ENCODE data around the gene SPTBN4.
"Not testable (repeated sequence)": the region's sequence is repeated elsewhere in the genome, so short reads cannot be mapped to it uniquely, and the experiment has no call there.

The SPTBN4 gene

DNA sequence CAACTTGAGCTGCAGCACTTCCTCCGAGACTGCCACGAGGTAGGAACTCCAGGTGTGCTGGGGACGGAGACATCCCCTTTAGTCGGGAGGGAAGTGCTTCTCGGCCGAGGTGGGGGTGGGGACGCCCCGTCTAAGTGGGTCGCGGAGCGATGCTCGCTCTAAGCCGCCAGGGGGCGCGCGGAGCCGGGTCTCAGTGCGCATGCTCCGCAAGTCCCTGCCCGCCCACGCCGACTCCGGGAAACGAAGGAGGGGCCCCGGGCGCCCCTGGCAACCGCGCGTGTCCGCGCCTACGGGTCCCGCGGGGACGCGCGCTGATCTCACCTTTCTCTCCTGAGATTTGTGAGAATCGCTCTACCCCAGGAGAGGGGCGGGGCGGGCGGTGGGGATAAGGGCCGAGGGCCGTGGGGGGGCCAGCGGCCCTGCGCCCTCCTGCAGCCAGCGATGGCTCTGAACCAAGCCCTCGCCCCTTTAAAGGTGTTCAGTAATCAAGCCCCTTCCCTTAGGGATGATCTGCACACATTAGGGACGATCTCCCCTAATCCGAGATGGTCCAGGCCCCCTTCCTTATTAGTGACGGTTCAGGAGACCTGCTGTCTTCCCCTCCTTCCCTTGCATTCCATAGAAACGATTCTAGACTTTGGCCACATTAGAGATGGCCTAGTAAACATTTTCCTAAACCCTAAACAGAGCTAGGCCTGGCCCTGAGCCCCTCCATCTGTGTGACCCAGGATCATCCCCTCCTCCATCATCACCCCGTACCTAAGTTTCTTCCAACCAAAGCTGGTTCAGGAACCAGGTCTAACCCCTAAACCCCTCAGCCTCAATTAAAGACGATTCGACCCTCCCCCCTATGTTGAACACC lies 62.5 kb downstream of the SPTBN4 start:
- DNase-seq (ENCODE audit: low read depth in 3 of 3) = peak; percentile 81 to 84 (median 82)

DNA sequence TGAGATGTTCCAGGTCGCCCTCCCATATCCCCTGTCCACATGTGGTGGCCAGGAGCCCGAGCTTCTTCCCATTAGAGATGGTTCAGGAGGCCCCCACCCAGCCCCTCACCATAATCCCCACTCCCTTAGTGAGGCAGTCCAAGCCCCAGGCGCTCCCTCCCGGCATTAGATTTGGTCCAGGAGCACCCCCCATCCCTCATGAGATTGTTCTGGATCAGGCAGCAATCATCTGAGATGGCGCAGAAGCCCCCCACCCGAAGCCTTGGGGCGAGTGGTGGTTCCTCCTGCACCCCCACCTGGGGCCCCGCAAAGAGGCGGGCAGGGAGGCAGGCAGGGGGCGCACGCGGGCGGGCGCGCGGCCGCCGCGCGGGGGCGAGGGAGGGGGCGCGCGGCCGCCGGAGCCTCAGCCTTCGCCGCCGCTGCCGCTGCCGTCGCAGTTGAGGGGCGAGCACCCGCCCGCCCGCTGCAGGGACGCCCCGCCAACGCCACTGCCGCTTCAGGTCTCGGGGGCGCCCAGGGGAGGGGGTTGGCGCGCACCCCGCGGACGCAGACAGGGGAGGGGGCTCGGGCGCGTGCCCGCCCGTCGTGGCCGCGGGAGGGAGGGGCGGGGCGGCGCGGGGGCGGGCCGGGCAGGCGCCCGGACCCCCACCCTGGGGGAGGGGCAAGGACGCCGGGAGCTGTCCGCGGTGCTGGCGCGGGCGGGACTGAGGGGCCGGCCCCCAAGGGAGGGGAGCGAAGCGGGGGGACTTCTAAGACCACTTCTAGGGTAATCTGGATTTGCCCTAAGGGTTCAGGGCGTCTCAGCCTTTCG lies 63.5 kb downstream of the SPTBN4 start:
- no peak for DNase-seq (ENCODE audit: low read depth in 3 of 3)

DNA sequence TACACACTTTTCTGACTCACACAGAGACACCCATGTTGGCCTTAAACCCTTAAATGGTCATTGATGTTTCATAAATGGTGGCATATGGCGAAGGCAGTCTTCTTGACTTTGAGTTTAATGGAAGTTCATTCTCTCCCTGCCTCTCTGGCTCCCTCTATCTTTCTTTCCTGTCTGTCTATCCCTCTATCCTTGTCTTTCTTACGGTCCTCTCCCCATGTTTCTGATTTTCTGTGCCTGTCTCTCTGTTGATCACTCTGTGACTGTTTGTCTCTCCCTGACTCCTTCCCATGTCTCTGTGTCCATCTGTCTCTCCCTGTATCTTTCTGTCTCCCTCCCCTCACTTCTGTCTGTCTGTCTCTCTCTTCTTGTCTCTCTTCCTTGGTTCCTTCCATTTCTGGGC lies 66.7 kb downstream of the SPTBN4 start:
- no peak for DNase-seq (ENCODE audit: low read depth in 3 of 3)

DNA sequence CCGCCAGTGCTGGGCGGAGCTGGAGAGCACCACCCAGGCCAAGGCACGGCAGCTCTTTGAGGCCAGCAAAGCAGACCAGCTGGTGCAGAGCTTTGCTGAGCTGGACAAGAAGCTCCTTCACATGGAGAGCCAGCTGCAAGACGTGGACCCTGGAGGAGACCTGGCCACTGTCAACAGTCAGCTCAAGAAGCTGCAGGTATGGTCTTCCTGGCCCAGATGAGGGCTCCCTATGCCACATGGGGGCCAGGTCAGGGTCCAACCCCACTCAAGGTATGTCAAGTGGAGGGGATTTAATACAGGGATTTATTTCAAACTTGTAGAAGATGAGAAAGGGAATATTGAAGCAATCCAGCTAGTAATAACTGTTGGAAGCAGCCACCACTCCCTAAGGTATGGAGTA lies 67.3 kb downstream of the SPTBN4 start:
- no peak for DNase-seq (ENCODE audit: low read depth in 3 of 3)

DNA sequence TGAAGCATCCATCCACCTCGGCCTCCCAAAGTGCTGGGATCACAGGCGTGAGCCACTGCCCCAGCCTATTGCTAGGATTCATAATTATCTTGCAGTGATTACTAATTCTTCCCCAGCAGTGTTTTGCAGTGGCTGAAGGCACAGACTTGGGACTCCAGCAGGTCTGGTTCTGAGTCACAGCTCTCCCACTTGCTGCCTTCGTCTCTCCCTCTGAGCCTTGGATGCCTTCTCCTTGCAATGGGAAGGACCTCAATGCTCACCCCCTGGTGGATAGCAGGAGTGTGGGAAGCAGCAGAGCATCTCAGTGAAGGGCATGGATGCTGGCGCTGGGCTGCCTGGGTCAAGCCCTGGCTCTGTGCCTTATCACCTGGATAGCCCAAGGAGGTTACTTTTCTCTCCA lies 72.3 kb downstream of the SPTBN4 start:
- no peak for DNase-seq (ENCODE audit: low read depth in 3 of 3)

DNA sequence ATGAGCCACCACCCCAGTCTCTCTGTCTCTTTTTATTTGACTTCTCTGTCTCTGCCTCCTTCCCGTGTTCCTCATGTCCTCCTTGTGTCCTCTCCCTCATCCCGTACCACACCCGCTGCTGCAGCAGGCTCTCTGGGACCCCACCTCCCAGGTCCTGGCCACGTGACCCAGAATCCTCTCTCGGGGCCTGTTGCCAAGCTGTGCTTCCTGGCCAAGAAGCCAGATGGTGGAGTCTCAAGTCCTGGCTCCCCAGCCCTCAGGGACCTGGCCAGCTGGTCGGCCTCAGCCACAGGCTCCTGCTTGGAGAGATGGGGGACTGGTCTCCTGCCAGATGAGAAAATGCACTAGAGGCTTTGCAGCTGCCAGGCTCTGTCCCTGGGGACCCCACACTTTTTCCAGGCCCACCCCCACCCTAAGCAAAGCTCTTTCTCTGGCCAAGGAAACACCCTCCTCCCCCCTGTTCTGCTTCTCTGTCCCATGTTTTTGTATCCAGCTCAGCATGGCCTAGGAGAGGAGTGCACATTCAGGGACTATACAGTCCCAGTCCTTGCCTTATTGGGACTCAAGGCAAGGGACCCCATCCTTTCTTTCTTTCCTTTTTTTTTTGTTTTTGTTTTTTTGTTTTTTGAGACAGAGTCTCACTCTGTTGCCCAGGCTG lies 75.5 kb downstream of the SPTBN4 start:
- no peak for DNase-seq (ENCODE audit: low read depth in 3 of 3)

DNA sequence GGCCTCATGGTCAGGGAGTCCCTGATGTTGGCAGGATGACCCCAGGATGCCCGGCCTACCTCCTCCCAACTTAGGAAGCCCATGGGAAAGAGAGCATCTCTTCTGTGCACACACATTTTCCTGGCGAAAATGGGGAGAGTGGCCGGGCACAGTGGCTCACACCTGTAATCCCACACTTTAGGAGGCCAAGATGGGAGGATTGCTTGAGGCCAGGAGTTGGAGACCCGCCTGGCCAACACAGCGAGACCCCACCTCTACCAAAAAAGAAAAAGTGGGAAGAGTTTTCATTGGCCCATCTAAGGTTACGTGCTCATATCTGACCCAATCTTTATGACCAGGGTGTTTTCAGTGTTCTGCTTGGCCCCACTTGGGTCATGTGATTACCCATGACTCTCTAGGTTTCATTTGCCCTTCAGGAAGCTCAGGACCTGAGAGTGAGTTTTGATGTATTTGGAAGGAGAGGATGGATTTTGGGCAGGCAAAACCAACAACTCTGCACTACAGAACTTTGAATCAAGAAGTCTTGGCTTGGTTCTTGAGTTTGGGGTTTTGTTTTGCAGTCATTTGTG lies 76.3 kb downstream of the SPTBN4 start:
- no peak for DNase-seq (ENCODE audit: low read depth in 3 of 3)

DNA sequence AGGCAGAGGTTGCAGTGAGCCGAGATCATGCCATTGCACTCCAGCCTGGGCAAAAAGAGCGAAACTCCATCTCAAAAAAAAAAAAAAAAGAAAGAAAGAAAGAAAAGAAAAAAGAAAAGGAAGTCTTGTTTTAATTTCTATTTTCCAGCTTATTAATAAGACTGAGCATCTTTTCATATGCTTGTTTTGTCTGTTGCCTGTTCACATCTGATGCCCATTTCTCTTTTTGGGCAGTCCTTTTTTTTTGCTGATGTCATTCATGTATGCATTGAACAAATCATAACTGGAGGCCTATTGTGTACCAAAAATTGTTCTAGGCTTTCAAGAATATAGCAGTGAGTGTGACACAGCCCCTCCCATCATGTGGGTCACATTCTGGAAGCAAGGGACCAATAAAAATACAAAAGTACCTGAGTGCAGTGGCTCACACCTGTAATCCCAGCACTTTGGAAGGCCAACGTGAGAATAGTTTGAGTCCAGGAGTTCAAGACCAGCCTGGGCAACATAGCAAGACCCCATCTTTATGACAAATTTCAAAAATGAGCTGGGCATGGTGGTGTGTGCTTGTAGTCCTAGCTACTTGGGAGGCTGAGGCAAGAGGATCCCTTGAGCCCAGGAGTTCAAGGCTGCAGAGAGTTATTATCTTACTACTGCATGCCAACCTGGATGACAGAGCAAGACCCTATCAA lies 79.5 kb downstream of the SPTBN4 start:
- DNase-seq (ENCODE audit: low read depth in 3 of 3) = not testable (repeated sequence)

DNA sequence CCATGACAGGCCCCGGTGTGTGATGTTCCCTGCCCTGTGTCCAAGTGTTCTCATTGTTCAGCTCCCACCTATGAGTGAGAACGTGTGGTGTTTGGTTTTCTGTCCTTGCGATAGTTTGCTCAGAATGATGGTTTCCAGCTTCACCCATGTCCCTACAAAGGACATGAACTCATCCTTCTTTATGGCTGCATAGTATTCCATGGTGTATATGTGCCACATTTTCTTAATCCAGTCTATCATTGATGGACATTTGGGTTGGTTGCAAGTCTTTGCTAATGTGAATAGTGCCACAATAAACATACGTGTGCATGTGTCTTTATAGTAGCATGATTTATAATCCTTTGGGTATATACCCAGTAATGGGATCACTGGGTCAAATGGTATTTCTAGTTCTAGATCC lies 80.4 kb downstream of the SPTBN4 start:
- DNase-seq (ENCODE audit: low read depth in 3 of 3) = not testable (repeated sequence)

DNA sequence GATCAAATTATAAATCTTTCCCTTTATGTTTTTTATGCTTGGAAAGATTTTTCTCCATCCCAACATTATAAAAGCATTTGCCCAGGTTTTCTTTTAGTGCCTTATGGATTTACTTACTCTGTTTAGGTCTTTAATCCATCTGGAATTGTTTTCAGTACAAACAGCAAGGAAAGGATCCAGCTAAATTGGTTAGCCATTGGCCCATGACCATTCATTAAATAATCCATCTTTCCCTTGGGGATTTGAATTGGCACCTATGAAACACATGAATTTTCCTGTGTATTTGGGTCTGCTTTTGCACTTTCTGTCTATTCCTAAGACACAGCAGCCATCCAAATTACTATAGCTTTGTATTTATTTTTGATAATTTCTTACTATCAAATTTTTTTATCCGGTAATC lies 81.0 kb downstream of the SPTBN4 start:
- DNase-seq (ENCODE audit: low read depth in 3 of 3) = no peak

DNA sequence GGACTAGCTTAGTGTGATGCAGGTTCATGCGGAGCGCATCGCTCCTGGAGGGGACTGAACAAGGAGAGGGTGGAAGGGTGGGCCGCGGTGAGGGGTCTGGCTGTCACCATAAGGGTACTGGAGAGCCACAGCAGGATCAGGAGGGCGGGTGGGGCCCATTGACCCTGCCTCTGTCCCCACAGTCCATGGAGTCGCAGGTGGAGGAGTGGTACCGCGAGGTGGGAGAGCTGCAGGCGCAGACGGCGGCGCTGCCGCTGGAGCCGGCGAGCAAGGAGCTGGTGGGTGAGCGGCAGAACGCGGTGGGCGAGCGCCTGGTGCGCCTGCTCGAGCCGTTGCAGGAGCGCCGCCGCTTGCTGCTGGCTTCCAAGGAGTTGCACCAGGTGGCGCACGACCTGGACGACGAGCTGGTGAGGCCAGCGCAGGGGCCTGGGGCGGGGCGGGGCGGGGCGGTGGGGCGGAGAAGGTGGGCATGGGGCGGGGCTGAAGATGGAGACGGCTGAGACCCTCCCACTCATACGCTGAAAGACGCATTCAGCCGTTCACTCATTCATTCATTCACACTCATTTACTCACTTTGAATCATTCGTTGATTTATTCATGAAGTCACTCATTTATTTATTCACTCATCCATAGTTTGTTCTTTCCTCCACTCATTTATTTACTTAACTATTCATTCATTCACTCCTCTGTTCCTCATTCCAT lies 82.4 kb downstream of the SPTBN4 start:
- peak; percentile 48 to 63 (median 54) for DNase-seq (ENCODE audit: low read depth in 3 of 3)

DNA sequence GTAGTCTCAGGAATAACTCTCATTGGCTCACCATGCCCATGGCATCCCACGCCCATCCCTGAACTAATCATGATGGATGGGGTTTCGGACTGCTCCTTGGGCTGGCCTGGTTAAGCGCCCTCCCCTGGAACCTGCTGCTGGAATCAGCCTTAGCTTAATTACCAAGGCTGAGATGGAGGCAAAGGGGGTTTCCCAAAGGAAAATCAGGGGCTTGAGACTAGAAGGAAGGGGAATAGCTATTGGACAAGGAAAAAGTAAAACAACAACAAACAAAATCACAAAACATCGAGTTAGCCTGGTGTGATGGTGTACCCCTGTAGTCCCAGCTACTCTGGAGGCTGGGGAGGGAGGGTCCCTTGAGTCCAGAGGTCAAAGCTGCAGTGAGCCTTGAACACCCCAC lies 84.2 kb downstream of the SPTBN4 start:
- DNase-seq (ENCODE audit: low read depth in 3 of 3) = no peak

DNA sequence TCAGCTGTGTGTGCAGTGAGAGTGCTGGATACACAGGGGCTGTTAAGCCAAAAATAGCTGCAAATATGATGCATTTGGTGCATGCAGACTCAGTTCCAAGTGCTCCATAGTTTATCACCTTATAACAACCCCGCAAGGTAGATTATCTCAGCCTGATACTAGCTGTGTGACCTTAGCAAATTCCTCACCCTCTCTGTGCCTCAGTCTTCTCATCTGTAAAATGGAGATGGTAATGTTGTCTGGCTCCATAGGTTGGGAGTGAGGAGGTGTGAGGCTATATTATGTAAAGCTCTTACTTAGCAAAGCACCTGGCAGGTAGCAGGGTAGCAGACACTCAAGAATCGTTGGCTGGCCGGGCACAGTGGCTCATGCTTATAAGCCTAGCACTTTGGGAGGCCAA lies 86.0 kb downstream of the SPTBN4 start:
- no peak for DNase-seq (ENCODE audit: low read depth in 3 of 3)

DNA sequence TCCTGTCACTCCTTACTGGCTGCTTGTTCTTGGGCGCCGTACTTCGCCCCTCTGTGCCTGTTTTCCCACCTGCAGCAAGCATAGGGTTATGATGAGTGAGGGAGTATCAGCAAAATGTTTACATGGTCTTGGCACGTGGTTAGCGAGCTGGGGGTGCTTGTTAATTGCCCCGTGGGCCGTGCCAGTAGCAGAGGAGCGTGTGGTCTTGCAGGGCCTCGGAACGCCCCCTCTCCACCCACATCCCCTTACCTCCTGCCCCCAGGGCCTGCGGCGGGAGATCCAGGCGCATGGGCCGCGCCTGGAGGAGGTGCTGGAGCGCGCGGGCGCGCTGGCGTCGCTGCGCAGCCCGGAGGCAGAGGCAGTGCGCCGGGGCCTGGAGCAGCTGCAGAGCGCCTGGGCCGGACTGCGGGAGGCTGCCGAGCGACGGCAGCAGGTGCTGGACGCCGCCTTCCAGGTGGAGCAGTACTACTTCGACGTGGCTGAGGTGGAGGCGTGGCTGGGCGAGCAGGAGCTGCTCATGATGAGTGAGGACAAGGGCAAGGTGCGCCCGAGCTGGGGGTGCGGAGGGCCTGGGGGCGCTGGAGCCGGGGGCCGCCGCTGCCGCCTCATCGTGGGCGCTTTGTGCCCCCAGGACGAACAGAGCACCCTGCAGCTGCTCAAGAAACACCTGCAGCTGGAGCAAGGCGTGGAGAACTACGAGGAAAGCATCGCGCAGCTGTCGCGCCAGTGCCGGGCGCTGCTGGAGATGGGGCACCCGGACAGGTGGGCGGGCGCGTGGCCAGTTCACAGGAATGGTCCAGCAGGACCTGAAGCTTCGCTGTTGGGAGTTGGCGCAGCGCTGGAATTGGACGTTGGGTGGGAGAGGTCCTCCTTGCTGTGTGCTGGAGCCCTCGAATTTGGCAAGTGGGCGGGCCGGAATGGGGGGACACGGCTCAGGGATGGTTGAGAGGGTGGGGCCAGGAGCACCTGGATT lies 87.4 kb downstream of the SPTBN4 start:
- no peak for DNase-seq (ENCODE audit: low read depth in 3 of 3)

DNA sequence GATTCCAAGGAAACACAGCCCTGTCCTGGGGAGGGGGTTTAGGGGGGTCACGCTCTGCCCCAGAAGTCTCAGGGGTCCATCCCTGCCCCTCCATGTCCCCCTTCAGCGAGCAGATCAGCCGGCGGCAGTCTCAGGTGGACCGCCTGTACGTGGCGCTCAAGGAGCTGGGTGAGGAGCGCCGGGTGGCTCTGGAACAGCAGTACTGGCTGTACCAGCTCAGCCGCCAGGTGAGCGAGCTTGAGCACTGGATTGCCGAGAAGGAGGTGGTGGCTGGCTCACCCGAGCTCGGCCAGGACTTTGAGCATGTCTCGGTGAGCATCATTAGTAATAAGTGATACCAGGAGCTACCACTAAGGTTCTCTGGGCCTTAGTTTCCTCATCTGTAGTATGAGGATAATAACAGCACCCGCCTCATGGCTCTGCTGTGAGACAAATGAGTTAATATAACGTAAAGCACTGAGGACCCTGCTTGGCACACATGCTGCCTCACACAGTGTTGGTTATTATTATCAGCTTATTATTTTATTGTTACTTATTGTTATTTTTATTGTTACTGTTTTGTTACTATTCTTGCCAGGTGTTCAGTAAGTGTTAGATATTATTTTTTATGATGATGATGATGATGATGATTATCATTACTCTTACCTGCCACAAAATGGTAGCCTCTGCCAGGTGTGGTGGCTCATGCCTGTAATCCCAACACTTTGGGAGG lies 89.3 kb downstream of the SPTBN4 start:
- no peak for DNase-seq (ENCODE audit: low read depth in 3 of 3)

DNA sequence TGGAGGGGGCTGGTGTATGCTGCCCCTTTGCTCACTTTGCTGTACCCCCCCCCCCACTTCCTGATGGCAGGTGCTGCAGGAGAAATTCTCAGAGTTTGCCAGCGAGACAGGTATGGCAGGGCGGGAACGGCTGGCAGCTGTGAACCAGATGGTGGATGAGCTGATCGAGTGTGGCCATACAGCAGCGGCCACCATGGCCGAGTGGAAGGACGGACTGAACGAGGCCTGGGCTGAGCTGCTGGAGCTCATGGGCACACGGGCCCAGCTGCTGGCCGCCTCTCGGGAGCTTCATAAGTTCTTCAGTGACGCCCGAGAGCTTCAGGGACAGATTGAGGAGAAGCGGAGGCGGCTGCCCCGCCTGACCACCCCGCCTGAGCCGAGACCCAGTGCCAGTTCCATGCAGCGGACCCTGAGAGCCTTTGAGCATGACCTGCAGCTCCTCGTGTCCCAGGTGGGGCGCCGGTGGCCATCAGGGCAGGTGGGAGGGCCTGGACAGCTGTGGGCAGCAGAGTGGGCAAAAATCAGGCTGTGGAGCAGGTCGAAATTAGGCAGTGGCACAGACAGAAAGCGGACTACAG lies 90.2 kb downstream of the SPTBN4 start:
- DNase-seq (ENCODE audit: low read depth in 3 of 3) = no peak

DNA sequence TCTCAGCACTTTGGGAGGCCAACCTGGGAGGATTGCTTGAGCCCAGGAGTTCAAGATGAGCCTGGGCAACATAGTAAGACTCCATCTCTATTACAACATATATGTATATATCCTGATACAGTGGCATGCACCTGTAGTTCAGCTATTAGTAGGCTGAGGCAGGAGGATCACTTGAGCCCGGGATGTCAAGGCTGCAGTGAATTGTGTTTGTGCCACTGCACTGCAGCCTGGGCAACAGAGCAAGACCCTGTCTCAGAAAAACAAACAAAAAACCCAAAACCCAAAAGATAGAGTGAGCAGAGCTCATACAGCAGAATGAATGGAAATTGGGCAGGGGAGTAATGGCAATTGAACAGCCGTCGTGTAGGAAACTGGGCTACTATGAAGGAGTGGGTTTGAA lies 92.6 kb downstream of the SPTBN4 start:
- no peak for DNase-seq (ENCODE audit: low read depth in 3 of 3)

DNA sequence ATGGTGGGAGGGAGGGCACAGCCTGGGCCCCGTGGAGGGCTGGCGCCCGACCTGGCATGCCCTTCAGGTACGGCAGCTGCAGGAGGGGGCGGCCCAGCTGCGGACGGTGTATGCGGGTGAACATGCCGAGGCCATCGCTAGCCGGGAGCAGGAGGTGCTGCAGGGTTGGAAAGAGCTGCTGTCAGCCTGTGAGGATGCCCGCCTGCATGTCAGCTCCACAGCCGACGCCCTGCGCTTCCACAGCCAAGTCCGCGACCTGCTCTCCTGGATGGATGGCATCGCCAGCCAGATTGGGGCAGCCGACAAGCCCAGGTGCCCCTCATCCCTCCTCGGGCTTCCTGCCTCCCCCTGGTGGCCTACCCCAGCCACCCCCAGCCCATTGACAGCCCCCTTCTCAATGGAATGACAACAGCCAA lies 93.3 kb downstream of the SPTBN4 start:
- DNase-seq (ENCODE audit: low read depth in 3 of 3) = no peak

DNA sequence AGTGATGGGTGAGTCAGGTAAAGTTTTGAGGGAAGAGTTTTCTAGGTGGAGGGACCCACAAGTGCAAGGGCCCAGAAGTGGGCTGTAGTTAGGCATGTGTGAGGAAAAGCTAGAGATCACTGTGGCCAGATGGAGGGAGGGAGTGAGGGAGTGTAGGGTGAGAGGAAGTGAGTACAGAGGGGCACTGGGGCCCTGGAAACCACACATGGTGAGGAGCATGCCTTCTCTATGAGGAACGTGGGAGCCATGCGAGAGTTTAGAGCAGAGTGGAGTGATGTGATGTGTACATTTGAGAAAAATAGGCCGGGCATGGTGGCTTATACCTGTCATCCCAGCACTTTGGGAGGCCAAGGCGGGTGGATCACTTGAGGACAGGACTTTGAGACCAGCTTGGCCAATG lies 95.1 kb downstream of the SPTBN4 start:
- DNase-seq (ENCODE audit: low read depth in 3 of 3) = no peak

Data from stimulated activated CD4-positive, alpha-beta T cell treated with anti-CD3 and anti-CD28 coated beads, TNF-alpha, amount 100 ng/mL, for 4 hours (primary cell).